IMR-90 (cell line): ENCODE measurements around the gene CLDN7. TPM values are rescaled to one million over a fixed set of nuclear protein-coding genes. Genes with fewer than 3 reads are reported as not detected.

Source experiments
- ATAC-seq: fragments of 200-7000 bp; cut with Tn5 transposase; 2 replicates; pipeline ENCODE4 v1.9.1; 2020; ENCODE audit warnings: low read depth, mild to moderate bottlenecking, moderate library complexity
- BruUV-seq: library from RNA; stranded (reverse); fragments of 400-500 nt; replicated peaks from 2 replicates; lab custom pipeline; 2021; lab: Mats Ljungman, UMichigan
- CTCF ChIA-PET: fragments of 300-600 bp; formaldehyde crosslinking; extraction: SDS; loops from one replicate; lab custom pipeline; 2021; ENCODE audit warnings: antibody characterized with exemption; lab: Yijun Ruan, JAX
- POLR2A ChIA-PET: fragments of 300-600 bp; sonication (Branson Sonifier 250); formaldehyde crosslinking; loops from one replicate; lab custom pipeline; 2022; ENCODE audit warnings: antibody characterized with exemption; ENCODE audit not compliant: unreplicated experiment; lab: Charles Lee
- DNase-seq: peaks from one replicate; pipeline ENCODE4 v3.0.0; 2013
- H2AFZ ChIP-seq: replicated peaks from 2 replicates; pipeline ENCODE3; 2013; ENCODE audit warnings: low read length, mild to moderate bottlenecking; ENCODE audit not compliant: poor library complexity
- H2AK5ac ChIP-seq: 2 replicates; pipeline ENCODE4 v1.6.1; 2013; ENCODE audit warnings: low read depth, low read length, inconsistent platforms
- H2AK9ac ChIP-seq: replicated peaks from 2 replicates; pipeline ENCODE3; 2013; ENCODE audit warnings: mild to moderate bottlenecking, low read depth, low read length, moderate library complexity; ENCODE audit not compliant: poor library complexity
- H2BK120ac ChIP-seq: 2 replicates; pipeline ENCODE4 v1.6.1; 2013; ENCODE audit warnings: low read depth, low read length, inconsistent platforms
- H2BK15ac ChIP-seq: 3 replicates; pipeline ENCODE4 v1.6.1; 2013; ENCODE audit warnings: low read depth, low read length, inconsistent platforms
- H2BK20ac ChIP-seq: 2 replicates; pipeline ENCODE4 v1.6.1; 2013; ENCODE audit warnings: low read depth, mild to moderate bottlenecking, inconsistent platforms, low read length, moderate library complexity
- H2BK5ac ChIP-seq: 2 replicates; pipeline ENCODE4 v1.6.1; 2013; ENCODE audit warnings: mild to moderate bottlenecking, low read depth, low read length, inconsistent platforms; ENCODE audit not compliant: poor library complexity, severe bottlenecking
- H3K14ac ChIP-seq: replicated peaks from 2 replicates; pipeline ENCODE4 v1.6.1; 2013; ENCODE audit warnings: low read depth, low read length, inconsistent platforms
- H3K18ac ChIP-seq: 2 replicates; pipeline ENCODE4 v1.6.1; 2013; ENCODE audit warnings: low read depth, low read length, control low read depth
- H3K23ac ChIP-seq: 2 replicates; pipeline ENCODE4 v1.6.1; 2013; ENCODE audit warnings: low read depth, low read length, inconsistent platforms
- H3K27ac ChIP-seq: 2 replicates; pipeline ENCODE4 v1.5.1; 2013; ENCODE audit warnings: mild to moderate bottlenecking, control low read depth, low read length; ENCODE audit not compliant: insufficient read depth
- H3K27me3 ChIP-seq: 2 replicates; pipeline ENCODE4 v1.6.1; 2013; ENCODE audit warnings: low read length; ENCODE audit not compliant: control insufficient read depth, insufficient read depth
- H3K36me3 ChIP-seq: 2 replicates; pipeline ENCODE4 v1.6.1; 2013; ENCODE audit warnings: low read length, mixed read lengths; ENCODE audit not compliant: control insufficient read depth, insufficient read depth
- H3K4ac ChIP-seq: 2 replicates; pipeline ENCODE4 v1.6.1; 2013; ENCODE audit warnings: low read depth, low read length, inconsistent platforms
- H3K4me1 ChIP-seq: 2 replicates; pipeline ENCODE4 v1.6.1; 2013; ENCODE audit warnings: low read length, mixed read lengths; ENCODE audit not compliant: control insufficient read depth, insufficient read depth
- H3K4me2 ChIP-seq: 2 replicates; pipeline ENCODE4 v1.6.1; 2013; ENCODE audit warnings: low read depth, mild to moderate bottlenecking, control low read depth, low read length, moderate library complexity
- H3K4me3 ChIP-seq: 2 replicates; pipeline ENCODE4 v1.5.1; 2013; ENCODE audit warnings: low read depth, mild to moderate bottlenecking, control low read depth, low read length, moderate library complexity; ENCODE audit not compliant: insufficient read depth
- H3K56ac ChIP-seq: 2 replicates; pipeline ENCODE4 v1.6.1; 2013; ENCODE audit warnings: low read length, inconsistent platforms; ENCODE audit not compliant: insufficient read depth; ENCODE audit errors: extremely low read depth
- H3K79me1 ChIP-seq, 2 experiments: 2 replicates each; pipeline ENCODE4 v1.6.1; 2013; ENCODE audit warnings: low read length in 2 of 2, inconsistent platforms in 1 of 2, low read depth in 1 of 2
- H3K9ac ChIP-seq: 2 replicates; pipeline ENCODE4 v1.6.1; 2013; ENCODE audit warnings: low read depth, low read length, control low read depth
- H3K9me1 ChIP-seq: 2 replicates; pipeline ENCODE4 v1.6.1; 2013; ENCODE audit warnings: low read length, inconsistent platforms; ENCODE audit not compliant: insufficient read depth
- H3K9me3 ChIP-seq: 2 replicates; pipeline ENCODE4 v1.6.1; 2013; ENCODE audit warnings: low read length; ENCODE audit not compliant: control insufficient read depth, insufficient read depth
- H4K20me1 ChIP-seq: 2 replicates; pipeline ENCODE4 v1.6.1; 2013; ENCODE audit warnings: low read length, inconsistent platforms; ENCODE audit not compliant: insufficient read depth
- H4K5ac ChIP-seq: 2 replicates; pipeline ENCODE4 v1.6.1; 2013; ENCODE audit warnings: mild to moderate bottlenecking, low read depth, low read length, control low read depth
- H4K8ac ChIP-seq, 2 experiments: 2 replicates each; pipeline ENCODE4 v1.6.1; 2013; ENCODE audit warnings: low read depth in 2 of 2, low read length in 2 of 2, control low read depth in 1 of 2, inconsistent platforms in 1 of 2
- H4K91ac ChIP-seq: 2 replicates; pipeline ENCODE4 v1.6.1; 2013; ENCODE audit warnings: low read depth, low read length, inconsistent platforms; ENCODE audit not compliant: insufficient read depth
- BHLHE40 ChIP-seq: fragments of 150-350 bp; IDR thresholded peaks from 2 replicates; pipeline ENCODE4 v1.6.1; 2016; ENCODE audit warnings: mild to moderate bottlenecking, low read depth, low read length
- CEBPB ChIP-seq: IDR thresholded peaks from 2 replicates; pipeline ENCODE4 v1.6.1; 2012; ENCODE audit warnings: low read depth, low read length, improper control_type of control experiment
- FOS ChIP-seq: fragments of 150-350 bp; IDR thresholded peaks from 2 replicates; pipeline ENCODE4 v1.6.1; 2016; ENCODE audit warnings: low read depth, low read length
- MAFK ChIP-seq: IDR thresholded peaks from 2 replicates; pipeline ENCODE4 v1.6.1; 2012; ENCODE audit warnings: low read depth, low read length, improper control_type of control experiment
- MXI1 ChIP-seq: IDR thresholded peaks from 2 replicates; pipeline ENCODE4 v1.6.1; 2012; ENCODE audit warnings: low read depth, mild to moderate bottlenecking, low read length, moderate library complexity, borderline replicate concordance
- POLR2A ChIP-seq: IDR thresholded peaks from 2 replicates; pipeline ENCODE4 v1.6.1; 2012; ENCODE audit warnings: mild to moderate bottlenecking, low read depth, low read length
- RAD21 ChIP-seq: IDR thresholded peaks from 2 replicates; pipeline ENCODE4 v1.6.1; 2012; ENCODE audit warnings: low read length, improper control_type of control experiment
- RCOR1 ChIP-seq: IDR thresholded peaks from 2 replicates; pipeline ENCODE4 v1.6.1; 2012; ENCODE audit warnings: mild to moderate bottlenecking, low read length, improper control_type of control experiment; ENCODE audit not compliant: insufficient replicate concordance
- RFX5 ChIP-seq: IDR thresholded peaks from 2 replicates; pipeline ENCODE4 v1.8.0; 2012; ENCODE audit warnings: low read depth, mild to moderate bottlenecking, low read length, moderate library complexity
- SMC3 ChIP-seq: fragments of 150-350 bp; IDR thresholded peaks from 2 replicates; pipeline ENCODE4 v1.6.1; 2016; ENCODE audit warnings: low read depth, mild to moderate bottlenecking, antibody characterized with exemption, low read length, moderate library complexity
- WGBS, 2 experiments: methylation state at CpG; one replicate each; pipeline versions ENCODE4 v1.1.5 to v1.1.7; 2013; ENCODE audit warnings: missing lambda C conversion rate in 2 of 2; ENCODE audit not compliant: insufficient read length in 1 of 2; ENCODE audit errors: extremely low coverage in 2 of 2; 5-methylcytosine and 5-hydroxymethylcytosine counted together
- dilution Hi-C: fragments of 300-500 bp; cut with HindIII; formaldehyde crosslinking; loops from one replicate; pipeline ENCODE4 v1.14.3; 2018; ENCODE audit warnings: low sequenced_read_pairs; ENCODE audit not compliant: unreplicated experiment
- in situ Hi-C: fragments of 300-500 bp; cut with MboI; formaldehyde crosslinking; loops from 3 replicates; pipeline ENCODE4 v1.14.3; 2019; ENCODE audit warnings: low sequenced_read_pairs, inconsistent platforms, mixed read lengths
- intact Hi-C: fragments of 100-400 bp; cut with micrococcal nuclease; formaldehyde crosslinking; loops from 2 replicates; pipeline ENCODE4 v1.10.0; 2022
- polyA plus RNA-seq, 3 experiments: library from polyadenylated mRNA; depleted of rRNA; stranded (reverse); fragments of >200 nt; gene quantifications; 2 replicates each; pipeline ENCODE4 v1.2.3, GENCODE V29; 2012; ENCODE audit warnings: low replicate concordance in 1 of 3
- total RNA-seq: library from RNA; depleted of rRNA; stranded (reverse); fragments of >200 nt; gene quantifications from 2 replicates; pipeline ENCODE4 v1.2.3, GENCODE V29; 2012
- TF ChIP-seq, protein P1 (sequence below): fragments of 150-350 bp; IDR thresholded peaks from 2 replicates; pipeline ENCODE4 v1.6.1; 2016; ENCODE audit warnings: low read depth, mild to moderate bottlenecking, low read length, moderate library complexity, borderline replicate concordance
- TF ChIP-seq, protein P2 (sequence below): conservative IDR thresholded peaks from 2 replicates; pipeline ENCODE4 v1.5.1; 2012; ENCODE audit warnings: mild to moderate bottlenecking, low read depth, low read length, improper control_type of control experiment
- TF ChIP-seq, protein P3 (sequence below): fragments of 150-350 bp; IDR thresholded peaks from 2 replicates; pipeline ENCODE4 v1.6.1; 2017; ENCODE audit warnings: mild to moderate bottlenecking, antibody characterized with exemption, low read length, low read depth

CLDN7 gene
- total and polyA plus RNA-seq, 2 of the 4 experiments (the other 2 are of a cell fraction), result 1.4 TPM

DNA sequence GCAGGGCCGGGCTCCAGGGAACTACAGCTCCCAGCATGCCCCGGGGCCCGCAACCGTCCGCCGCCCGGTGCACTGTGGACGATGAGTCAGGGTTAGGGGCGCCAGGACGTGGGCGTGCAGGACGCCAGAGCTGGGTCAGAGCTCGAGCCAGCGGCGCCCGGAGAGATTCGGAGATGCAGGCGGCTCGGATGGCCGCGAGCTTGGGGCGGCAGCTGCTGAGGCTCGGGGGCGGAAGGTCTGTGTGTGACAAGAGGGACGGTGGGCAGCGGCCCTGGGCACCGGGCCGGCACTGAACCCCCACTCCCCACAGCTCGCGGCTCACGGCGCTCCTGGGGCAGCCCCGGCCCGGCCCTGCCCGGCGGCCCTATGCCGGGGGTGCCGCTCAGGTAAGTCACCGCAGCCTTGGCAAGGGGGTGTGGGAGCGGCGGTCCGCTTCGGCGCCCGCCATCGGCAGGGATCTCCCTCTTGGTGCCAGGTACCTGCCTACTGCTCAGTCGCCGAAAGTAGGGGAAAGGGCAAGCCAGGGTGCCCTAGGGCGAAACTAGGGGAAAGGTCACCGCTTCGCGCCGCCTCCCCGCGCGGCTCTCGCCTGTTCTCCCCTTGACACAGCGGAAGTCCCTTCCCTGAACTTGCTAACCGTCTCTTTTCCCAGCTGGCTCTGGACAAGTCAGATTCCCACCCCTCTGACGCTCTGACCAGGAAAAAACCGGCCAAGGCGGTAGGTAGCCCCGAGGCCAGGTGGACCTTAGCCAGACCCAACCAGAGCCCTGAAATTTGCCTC, 42.3 kb downstream of the CLDN7 start, which contains the start of the genes ACADVL and DLG4:
TSS of gene ACADVL (plus strand) at position 127 of the 781 bp plus-strand sequence. CDS start at position 174, 47 bp downstream.
TSS of gene DLG4 (minus strand) at position 25 of the 781 bp plus-strand sequence.
- no peaks in the 10 kb centered on the region for H3K27me3 ChIP-seq
- intact Hi-C loops, result loop anchor here (2.0 kb wide), 1 partner anchor 15 kb away; the partner anchor contains the start of gene DVL2
- peaks cover 49% of the 10 kb centered on the region for H4K20me1 ChIP-seq
- TF ChIP-seq MXI1 (peak; percentile 87), RCOR1 (no peak), RAD21 (no peak), MAFK (no peak), BHLHE40 (peak; percentile 61), FOS (peak; percentile 83; the same call in 1 of the 2 replicates), RFX5 (no peak), SMC3 (no peak), CEBPB (no peak), POLR2A (peak; percentile 95)
- TF ChIP-seq, protein P1, sequence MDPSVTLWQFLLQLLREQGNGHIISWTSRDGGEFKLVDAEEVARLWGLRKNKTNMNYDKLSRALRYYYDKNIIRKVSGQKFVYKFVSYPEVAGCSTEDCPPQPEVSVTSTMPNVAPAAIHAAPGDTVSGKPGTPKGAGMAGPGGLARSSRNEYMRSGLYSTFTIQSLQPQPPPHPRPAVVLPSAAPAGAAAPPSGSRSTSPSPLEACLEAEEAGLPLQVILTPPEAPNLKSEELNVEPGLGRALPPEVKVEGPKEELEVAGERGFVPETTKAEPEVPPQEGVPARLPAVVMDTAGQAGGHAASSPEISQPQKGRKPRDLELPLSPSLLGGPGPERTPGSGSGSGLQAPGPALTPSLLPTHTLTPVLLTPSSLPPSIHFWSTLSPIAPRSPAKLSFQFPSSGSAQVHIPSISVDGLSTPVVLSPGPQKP, result no peak
- TF ChIP-seq, protein P2, sequence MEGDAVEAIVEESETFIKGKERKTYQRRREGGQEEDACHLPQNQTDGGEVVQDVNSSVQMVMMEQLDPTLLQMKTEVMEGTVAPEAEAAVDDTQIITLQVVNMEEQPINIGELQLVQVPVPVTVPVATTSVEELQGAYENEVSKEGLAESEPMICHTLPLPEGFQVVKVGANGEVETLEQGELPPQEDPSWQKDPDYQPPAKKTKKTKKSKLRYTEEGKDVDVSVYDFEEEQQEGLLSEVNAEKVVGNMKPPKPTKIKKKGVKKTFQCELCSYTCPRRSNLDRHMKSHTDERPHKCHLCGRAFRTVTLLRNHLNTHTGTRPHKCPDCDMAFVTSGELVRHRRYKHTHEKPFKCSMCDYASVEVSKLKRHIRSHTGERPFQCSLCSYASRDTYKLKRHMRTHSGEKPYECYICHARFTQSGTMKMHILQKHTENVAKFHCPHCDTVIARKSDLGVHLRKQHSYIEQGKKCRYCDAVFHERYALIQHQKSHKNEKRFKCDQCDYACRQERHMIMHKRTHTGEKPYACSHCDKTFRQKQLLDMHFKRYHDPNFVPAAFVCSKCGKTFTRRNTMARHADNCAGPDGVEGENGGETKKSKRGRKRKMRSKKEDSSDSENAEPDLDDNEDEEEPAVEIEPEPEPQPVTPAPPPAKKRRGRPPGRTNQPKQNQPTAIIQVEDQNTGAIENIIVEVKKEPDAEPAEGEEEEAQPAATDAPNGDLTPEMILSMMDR, result no peak
- TF ChIP-seq, protein P3, sequence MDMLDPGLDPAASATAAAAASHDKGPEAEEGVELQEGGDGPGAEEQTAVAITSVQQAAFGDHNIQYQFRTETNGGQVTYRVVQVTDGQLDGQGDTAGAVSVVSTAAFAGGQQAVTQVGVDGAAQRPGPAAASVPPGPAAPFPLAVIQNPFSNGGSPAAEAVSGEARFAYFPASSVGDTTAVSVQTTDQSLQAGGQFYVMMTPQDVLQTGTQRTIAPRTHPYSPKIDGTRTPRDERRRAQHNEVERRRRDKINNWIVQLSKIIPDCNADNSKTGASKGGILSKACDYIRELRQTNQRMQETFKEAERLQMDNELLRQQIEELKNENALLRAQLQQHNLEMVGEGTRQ, result no peak

More for the DNA sequence above, 42.3 kb downstream of the CLDN7 start, which contains the start of the genes ACADVL and DLG4:
- peak; percentile 71 for ATAC-seq
- peak within 1 kb of the TSS; percentile 86 for H2BK5ac ChIP-seq
- in situ Hi-C loops (no loop called here), dilution Hi-C loops (no loop called here)
- peak within 1 kb of the TSS; percentile 93 for H2AK5ac ChIP-seq
- H3K14ac ChIP-seq, result peak within 1 kb of the TSS; percentile 90
- H3K4ac ChIP-seq, result peak within 1 kb of the TSS; percentile 99
- H3K79me1 ChIP-seq, result peaks cover 12 to 83% of the 10 kb centered on the region in 2 experiments
- BruUV-seq, result TSS peak; percentile 48
- H4K8ac ChIP-seq, result peak within 1 kb of the TSS; percentile 98 to 99
- ChIA-PET CTCF (interaction anchor here (0.6 to 1.0 kb wide), 3 partner anchors 11 to 130 kb away, joined by 3 to 5 read pairs (median 4); partner anchors contain the start of gene PHF23), POLR2A (interaction anchor here (0.6 to 1.4 kb wide), 4 partner anchors 9 to 175 kb away, joined by 3 to 5 read pairs (median 4); partner anchors contain the start of gene GABARAP)
- H2BK120ac ChIP-seq, result peak within 1 kb of the TSS; percentile 86
- peaks cover 39% of the 10 kb centered on the region for H3K36me3 ChIP-seq
- peak within 1 kb of the TSS; percentile 66 for H3K4me3 ChIP-seq
- H2AK9ac ChIP-seq, result peak within 1 kb of the TSS; percentile 93
- 1% methylated on average over 29 of the region's 63 CpGs; no CpG with 5 or more reads in 1 of the 2 experiments for WGBS, 2 experiments
- peak; percentile 86 for DNase-seq
- H3K4me2 ChIP-seq, result peak within 1 kb of the TSS; percentile 81
- H3K9me1 ChIP-seq, result peaks cover 21% of the 10 kb centered on the region; the same call in 1 of the 2 replicates
- H3K23ac ChIP-seq, result peak within 1 kb of the TSS; percentile 86
- H4K91ac ChIP-seq, result peak within 1 kb of the TSS; percentile 97
- peak within 1 kb of the TSS; percentile 27; the same call in 1 of the 2 replicates for H3K18ac ChIP-seq
- no peaks in the 10 kb centered on the region for H3K9me3 ChIP-seq
- H3K27ac ChIP-seq, result peak within 1 kb of the TSS; percentile 77
- H3K4me1 ChIP-seq, result peaks cover 24% of the 10 kb centered on the region
- H2BK20ac ChIP-seq, result peak within 1 kb of the TSS; percentile 18; the same call in 1 of the 2 replicates
- peak within 1 kb of the TSS; percentile 66 for H4K5ac ChIP-seq
- H2AFZ ChIP-seq, result peak within 1 kb of the TSS; percentile 95
- H2BK15ac ChIP-seq, result peak within 1 kb of the TSS; percentile 78; the same call in 2 of the 3 replicates
- peak within 1 kb of the TSS; percentile 72 for H3K9ac ChIP-seq
- peak within 1 kb of the TSS; percentile 83 for H3K56ac ChIP-seq
